Measurements from ENCODE around the gene TARS2. TPM values are rescaled to one million over a fixed set of nuclear protein-coding genes. Genes with fewer than 3 reads are reported as not detected.

The TARS2 gene
- total RNA-seq, 2 donors from 2014 or later, result 11.6 to 13.5 TPM

GRCh38 chr1:150555971-150556865, 69.0 kb downstream of the TARS2 start:
- Histone ChIP-seq H3K36me3 (peaks cover 4% of the 10 kb centered on the region), H3K9me3 (no peaks in the 10 kb centered on the region), H3K27me3 (replicated peaks; ENCODE audit: insufficient read depth) (no peaks in the 10 kb centered on the region), H3K4me1 (ENCODE audit: control insufficient read depth in 1 of 2, low read depth in 2 of 2) (peaks cover 49 to 65% of the 10 kb centered on the region in 2 donors), H3K4me3 (no peak overlapping the region), H3K27ac (no peak overlapping the region)
- no peak for DNase-seq (ENCODE audit: low spot score)
- no peak for ATAC-seq (ENCODE audit: insufficient number of reproducible peaks, low FRiP score, low read depth)
- no peak for TF ChIP-seq CTCF (IDR thresholded peaks at IDR 0.05)

- no peak for TF ChIP-seq CTCF (IDR thresholded peaks at IDR 0.05)
- peaks cover 41 to 57% of the 10 kb centered on the region in 2 donors for H3K4me1 ChIP-seq (ENCODE audit: control insufficient read depth in 1 of 2, low read depth in 2 of 2)
- H3K4me3 ChIP-seq, result no peak overlapping the region
- H3K27me3 ChIP-seq (replicated peaks; ENCODE audit: insufficient read depth), result no peaks in the 10 kb centered on the region
- ATAC-seq (ENCODE audit: insufficient number of reproducible peaks, low FRiP score, low read depth) (no peak), DNase-seq (ENCODE audit: low spot score) (no peak)
- no peaks in the 10 kb centered on the region for H3K9me3 ChIP-seq
- peaks cover 4% of the 10 kb centered on the region for H3K36me3 ChIP-seq
- no peak overlapping the region for H3K27ac ChIP-seq
These were observed 69.9 kb downstream of the TARS2 start for GRCh38 chr1:150557065-150557600.

Other genes starting within 250 kb of the TARS2 start
- not detected for gene CA14, start 229.6 kb upstream of the TARS2 start, total RNA-seq
- gene APH1A, start 218.4 kb upstream of the TARS2 start, total RNA-seq, result 10 to 100 TPM; 77.5 to 84.5 TPM
- 10 to 100 TPM in 1 of 2 donors, 1 to 10 TPM in 1; 6.8 to 27.9 TPM for gene C1orf54, start 214.6 kb upstream of the TARS2 start, total RNA-seq
- 1 to 10 TPM; 5.2 to 9.7 TPM for gene CIART, start 204.9 kb upstream of the TARS2 start, total RNA-seq
- gene MRPS21, start 193.6 kb upstream of the TARS2 start, total RNA-seq, result 10 to 100 TPM; 30.1 to 39.5 TPM
- gene PRPF3, start 165.9 kb upstream of the TARS2 start, total RNA-seq, result 10 to 100 TPM; 61.3 to 66.5 TPM
- 10 to 100 TPM; 19.5 to 28.4 TPM for gene RPRD2, start 123.3 kb upstream of the TARS2 start, total RNA-seq
- gene ECM1, start 20.7 kb downstream of the TARS2 start, total RNA-seq, result 10 to 100 TPM; 22.8 to 54.0 TPM
- not detected for gene FALEC, start 28.3 kb downstream of the TARS2 start, total RNA-seq
- 10 to 100 TPM; 28.4 to 45.1 TPM for gene ADAMTSL4, start 62.0 kb downstream of the TARS2 start, total RNA-seq
- gene MCL1, start 92.2 kb downstream of the TARS2 start, total RNA-seq, result 100 to 1,000 TPM; 588 to 607 TPM
- gene ENSA, start 142.2 kb downstream of the TARS2 start, total RNA-seq, result 10 to 100 TPM; 85.7 to 94.5 TPM
- gene GOLPH3L, start 209.7 kb downstream of the TARS2 start, total RNA-seq, result 10 to 100 TPM; 13.7 to 15.6 TPM
- gene HORMAD1, start 233.5 kb downstream of the TARS2 start, total RNA-seq, result not detected

Measured in thoracic aorta (tissue), 2 donors.